Endothelial cell (in vitro differentiated cells): Measurements from ENCODE around the gene SYPL1. TPM values are rescaled to one million over a fixed set of nuclear protein-coding genes. Genes with fewer than 3 reads are reported as not detected.
"Not testable (repeated sequence)": the region's sequence is repeated elsewhere in the genome, so short reads cannot be mapped to it uniquely, and the experiment has no call there.

Experiments
- DNase-seq: peaks from one replicate; pipeline ENCODE4 v3.0.0; 2021; ENCODE audit warnings: low spot score
- H3K27ac Mint-ChIP-seq: one replicate; pipeline ENCODE4 v1.8.0; 2021; ENCODE audit warnings: mixed read lengths, inconsistent platforms; ENCODE audit not compliant: unreplicated experiment
- H3K27me3 Mint-ChIP-seq: one replicate; pipeline ENCODE4 v1.8.0; 2021; ENCODE audit warnings: mild to moderate bottlenecking, moderate library complexity, mixed read lengths, inconsistent platforms; ENCODE audit not compliant: unreplicated experiment
- H3K36me3 Mint-ChIP-seq: one replicate; pipeline ENCODE4 v1.8.0; 2021; ENCODE audit warnings: mild to moderate bottlenecking, low read depth, mixed read lengths, inconsistent platforms; ENCODE audit not compliant: unreplicated experiment
- H3K4me1 Mint-ChIP-seq: one replicate; pipeline ENCODE4 v1.8.0; 2021; ENCODE audit warnings: mild to moderate bottlenecking, mixed read lengths, inconsistent platforms; ENCODE audit not compliant: unreplicated experiment
- H3K4me3 Mint-ChIP-seq: one replicate; pipeline ENCODE4 v1.8.0; 2021; ENCODE audit warnings: mild to moderate bottlenecking, mixed read lengths, inconsistent platforms; ENCODE audit not compliant: unreplicated experiment
- H3K9me3 Mint-ChIP-seq: one replicate; pipeline ENCODE4 v1.8.0; 2021; ENCODE audit warnings: mixed read lengths, inconsistent platforms; ENCODE audit not compliant: unreplicated experiment
- total RNA-seq: library from RNA; stranded (reverse); fragmentation: NEBNext Ultra II Directional; extraction: Animal tissue kit (Norgen Biotek cat#: 25700); gene quantifications from one replicate; pipeline ENCODE4 v1.2.1, GENCODE V29; 2021; ENCODE audit not compliant: unreplicated experiment
- TF ChIP-seq, protein P1 (sequence below): fragments of 200-600 bp; sonication (generic); IDR thresholded peaks from one replicate; pipeline ENCODE4 v1.5.0; 2021; ENCODE audit warnings: antibody characterized with exemption; ENCODE audit not compliant: unreplicated experiment

The SYPL1 gene
- total RNA-seq, 1 donor from 2014 or later, result 92.7 TPM

DNA sequence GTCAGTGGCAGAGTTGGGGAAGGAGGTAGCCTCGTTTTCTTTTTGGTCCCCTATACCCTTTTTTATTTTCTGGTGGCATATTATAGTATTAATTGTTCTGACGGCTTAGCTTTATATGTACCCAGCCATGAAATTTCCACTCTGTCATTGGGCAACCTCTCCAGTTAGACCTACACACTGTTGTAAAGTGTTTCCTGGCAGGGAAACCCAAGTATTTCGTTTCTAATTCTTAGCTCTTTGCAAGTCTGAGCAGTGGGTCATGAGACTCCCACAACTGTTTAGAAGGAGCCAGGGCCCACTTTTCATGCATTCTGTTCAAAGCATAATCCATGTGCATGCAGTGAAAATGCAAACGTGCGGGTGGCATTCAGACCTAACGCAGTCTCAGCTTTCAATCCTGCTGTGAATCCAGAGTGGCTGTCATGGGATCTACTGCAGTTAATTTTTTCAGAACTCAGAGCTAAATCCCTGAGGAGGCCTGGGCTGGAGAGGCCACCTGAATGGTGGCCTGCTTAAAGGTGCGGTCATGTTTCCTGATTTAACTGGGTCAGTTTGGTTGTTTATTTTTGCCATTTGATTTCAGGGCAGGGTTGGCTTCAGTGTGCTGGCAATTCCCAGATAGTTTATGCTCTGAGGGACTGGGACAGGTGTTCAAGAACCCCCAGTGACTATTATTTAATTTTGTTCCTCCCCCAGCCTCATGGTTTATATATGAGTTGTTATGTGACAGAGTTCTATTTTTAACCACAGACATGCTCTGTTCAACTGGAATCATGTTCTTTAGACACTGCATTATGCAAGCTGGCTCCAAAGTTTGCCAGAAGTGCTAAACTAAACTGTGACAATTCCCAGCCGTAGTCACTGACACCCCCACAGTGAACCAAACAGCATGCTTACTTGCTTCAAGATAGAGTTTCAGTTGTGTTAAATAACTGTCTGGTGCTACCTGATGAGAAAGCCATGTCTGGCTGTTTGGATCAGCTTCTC is 27.4 kb upstream of the SYPL1 start:
- no peak overlapping the region for H3K4me3 Mint-ChIP-seq
- TF ChIP-seq, protein P1, sequence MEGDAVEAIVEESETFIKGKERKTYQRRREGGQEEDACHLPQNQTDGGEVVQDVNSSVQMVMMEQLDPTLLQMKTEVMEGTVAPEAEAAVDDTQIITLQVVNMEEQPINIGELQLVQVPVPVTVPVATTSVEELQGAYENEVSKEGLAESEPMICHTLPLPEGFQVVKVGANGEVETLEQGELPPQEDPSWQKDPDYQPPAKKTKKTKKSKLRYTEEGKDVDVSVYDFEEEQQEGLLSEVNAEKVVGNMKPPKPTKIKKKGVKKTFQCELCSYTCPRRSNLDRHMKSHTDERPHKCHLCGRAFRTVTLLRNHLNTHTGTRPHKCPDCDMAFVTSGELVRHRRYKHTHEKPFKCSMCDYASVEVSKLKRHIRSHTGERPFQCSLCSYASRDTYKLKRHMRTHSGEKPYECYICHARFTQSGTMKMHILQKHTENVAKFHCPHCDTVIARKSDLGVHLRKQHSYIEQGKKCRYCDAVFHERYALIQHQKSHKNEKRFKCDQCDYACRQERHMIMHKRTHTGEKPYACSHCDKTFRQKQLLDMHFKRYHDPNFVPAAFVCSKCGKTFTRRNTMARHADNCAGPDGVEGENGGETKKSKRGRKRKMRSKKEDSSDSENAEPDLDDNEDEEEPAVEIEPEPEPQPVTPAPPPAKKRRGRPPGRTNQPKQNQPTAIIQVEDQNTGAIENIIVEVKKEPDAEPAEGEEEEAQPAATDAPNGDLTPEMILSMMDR, result no peak
- no peaks in the 10 kb centered on the region for H3K4me1 Mint-ChIP-seq
- H3K27me3 Mint-ChIP-seq, result peaks cover 2% of the 10 kb centered on the region
- DNase-seq, result no peak
- no peaks in the 10 kb centered on the region for H3K36me3 Mint-ChIP-seq
- no peaks in the 10 kb centered on the region for H3K9me3 Mint-ChIP-seq
- H3K27ac Mint-ChIP-seq, result no peak overlapping the region

DNA sequence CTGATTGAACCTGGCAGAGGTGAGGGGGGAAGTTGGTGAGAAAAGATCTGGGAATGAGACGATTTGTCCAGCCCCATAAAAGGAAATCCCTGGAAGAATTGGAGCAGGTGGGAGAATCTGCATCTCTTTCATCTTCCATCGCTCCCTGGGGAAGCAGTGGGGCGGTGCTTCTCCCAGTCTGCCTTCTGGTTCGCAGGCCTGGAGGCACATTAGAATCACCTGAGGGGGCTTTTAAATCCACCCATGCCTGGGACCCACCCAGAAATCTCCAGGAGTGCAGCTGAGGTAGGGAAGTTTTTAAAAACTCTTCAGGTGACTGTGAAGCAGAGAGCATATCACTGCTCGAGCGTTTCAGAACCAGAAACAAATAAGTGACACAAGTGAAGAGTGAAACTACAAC is 26.7 kb upstream of the SYPL1 start:
- DNase-seq, result no peak
- Mint-ChIP-seq H3K27me3 (peaks cover 2% of the 10 kb centered on the region), H3K27ac (no peak overlapping the region), H3K36me3 (no peaks in the 10 kb centered on the region), H3K4me1 (no peaks in the 10 kb centered on the region), H3K4me3 (no peak overlapping the region), H3K9me3 (no peaks in the 10 kb centered on the region)
- TF ChIP-seq, protein P1, result no peak

DNA sequence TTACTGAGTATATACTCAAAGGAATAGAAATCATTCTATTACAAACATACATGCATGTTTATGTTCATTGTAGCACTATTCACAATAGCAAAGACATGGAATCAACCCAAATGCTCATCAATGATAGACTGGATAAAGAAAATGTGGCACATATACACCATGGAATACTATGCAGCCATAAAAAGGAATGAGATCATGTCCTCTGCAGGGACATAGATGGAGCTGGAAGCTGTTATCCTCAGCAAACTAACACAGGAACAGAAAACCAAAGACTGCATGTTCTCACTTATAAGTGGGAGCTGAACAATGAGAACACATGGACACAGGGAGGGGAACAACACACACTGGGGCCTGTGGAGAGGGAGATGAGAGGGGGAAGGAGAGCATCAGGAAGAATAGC is 26.1 kb upstream of the SYPL1 start:
- not testable (repeated sequence) for H3K36me3 Mint-ChIP-seq, H3K4me3 Mint-ChIP-seq, H3K27me3 Mint-ChIP-seq, DNase-seq, H3K9me3 Mint-ChIP-seq, H3K27ac Mint-ChIP-seq, H3K4me1 Mint-ChIP-seq

DNA sequence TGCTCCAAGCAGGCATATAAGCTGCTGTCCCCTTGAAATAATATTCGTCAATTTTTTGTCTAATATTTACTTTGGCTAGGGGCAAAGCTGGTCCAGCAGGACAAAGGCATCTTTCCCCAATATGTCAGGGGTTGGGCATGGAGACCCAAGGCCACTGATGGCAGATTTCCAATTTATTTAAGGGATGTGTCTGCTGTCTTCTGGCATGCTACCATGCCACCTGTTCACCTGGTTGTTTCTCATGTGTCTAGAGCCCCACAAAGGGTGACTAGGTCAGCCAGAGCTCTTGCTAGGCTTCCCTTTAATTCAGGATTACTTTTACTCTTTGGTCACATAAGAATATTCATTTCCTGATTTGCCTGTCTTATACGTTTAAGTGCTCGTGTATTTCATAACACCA is 22.1 kb upstream of the SYPL1 start:
- Mint-ChIP-seq H3K27ac (no peak overlapping the region), H3K4me3 (no peak overlapping the region), H3K36me3 (no peaks in the 10 kb centered on the region), H3K9me3 (no peaks in the 10 kb centered on the region), H3K4me1 (no peaks in the 10 kb centered on the region), H3K27me3 (peaks cover 1% of the 10 kb centered on the region)
- no peak for DNase-seq
- TF ChIP-seq, protein P1, result no peak

DNA sequence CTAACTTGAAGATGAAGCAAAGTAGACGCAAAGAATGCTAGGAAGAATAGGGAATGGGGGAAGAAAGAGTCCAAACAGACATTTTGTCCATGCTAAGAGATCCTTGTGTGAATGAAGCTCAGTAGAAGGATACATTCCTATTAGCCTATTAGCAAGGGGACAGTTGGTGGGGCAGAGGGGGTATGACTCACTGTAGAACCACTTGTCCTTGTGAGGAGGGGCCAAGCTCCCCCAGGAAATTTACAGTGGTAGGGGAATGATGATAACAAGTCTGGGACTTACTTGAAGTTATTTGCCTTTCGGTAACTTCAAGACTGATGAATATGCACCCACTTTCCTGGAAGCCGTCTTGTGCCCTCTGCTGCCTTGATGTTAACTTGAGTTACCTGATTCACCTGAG is 17.2 kb upstream of the SYPL1 start:
- no peaks in the 10 kb centered on the region for H3K9me3 Mint-ChIP-seq
- TF ChIP-seq, protein P1, result no peak
- no peaks in the 10 kb centered on the region for H3K36me3 Mint-ChIP-seq
- H3K27me3 Mint-ChIP-seq, result peaks cover 1% of the 10 kb centered on the region
- no peak for DNase-seq
- H3K27ac Mint-ChIP-seq, result no peak overlapping the region
- H3K4me3 Mint-ChIP-seq, result no peak overlapping the region
- no peaks in the 10 kb centered on the region for H3K4me1 Mint-ChIP-seq
